ENCODE results near the gene CLPTM1.
"Not testable (repeated sequence)": the region's sequence is repeated elsewhere in the genome, so short reads cannot be mapped to it uniquely, and the experiment has no call there.

Gene CLPTM1, protein sequence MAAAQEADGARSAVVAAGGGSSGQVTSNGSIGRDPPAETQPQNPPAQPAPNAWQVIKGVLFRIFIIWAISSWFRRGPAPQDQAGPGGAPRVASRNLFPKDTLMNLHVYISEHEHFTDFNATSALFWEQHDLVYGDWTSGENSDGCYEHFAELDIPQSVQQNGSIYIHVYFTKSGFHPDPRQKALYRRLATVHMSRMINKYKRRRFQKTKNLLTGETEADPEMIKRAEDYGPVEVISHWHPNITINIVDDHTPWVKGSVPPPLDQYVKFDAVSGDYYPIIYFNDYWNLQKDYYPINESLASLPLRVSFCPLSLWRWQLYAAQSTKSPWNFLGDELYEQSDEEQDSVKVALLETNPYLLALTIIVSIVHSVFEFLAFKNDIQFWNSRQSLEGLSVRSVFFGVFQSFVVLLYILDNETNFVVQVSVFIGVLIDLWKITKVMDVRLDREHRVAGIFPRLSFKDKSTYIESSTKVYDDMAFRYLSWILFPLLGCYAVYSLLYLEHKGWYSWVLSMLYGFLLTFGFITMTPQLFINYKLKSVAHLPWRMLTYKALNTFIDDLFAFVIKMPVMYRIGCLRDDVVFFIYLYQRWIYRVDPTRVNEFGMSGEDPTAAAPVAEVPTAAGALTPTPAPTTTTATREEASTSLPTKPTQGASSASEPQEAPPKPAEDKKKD

DNA sequence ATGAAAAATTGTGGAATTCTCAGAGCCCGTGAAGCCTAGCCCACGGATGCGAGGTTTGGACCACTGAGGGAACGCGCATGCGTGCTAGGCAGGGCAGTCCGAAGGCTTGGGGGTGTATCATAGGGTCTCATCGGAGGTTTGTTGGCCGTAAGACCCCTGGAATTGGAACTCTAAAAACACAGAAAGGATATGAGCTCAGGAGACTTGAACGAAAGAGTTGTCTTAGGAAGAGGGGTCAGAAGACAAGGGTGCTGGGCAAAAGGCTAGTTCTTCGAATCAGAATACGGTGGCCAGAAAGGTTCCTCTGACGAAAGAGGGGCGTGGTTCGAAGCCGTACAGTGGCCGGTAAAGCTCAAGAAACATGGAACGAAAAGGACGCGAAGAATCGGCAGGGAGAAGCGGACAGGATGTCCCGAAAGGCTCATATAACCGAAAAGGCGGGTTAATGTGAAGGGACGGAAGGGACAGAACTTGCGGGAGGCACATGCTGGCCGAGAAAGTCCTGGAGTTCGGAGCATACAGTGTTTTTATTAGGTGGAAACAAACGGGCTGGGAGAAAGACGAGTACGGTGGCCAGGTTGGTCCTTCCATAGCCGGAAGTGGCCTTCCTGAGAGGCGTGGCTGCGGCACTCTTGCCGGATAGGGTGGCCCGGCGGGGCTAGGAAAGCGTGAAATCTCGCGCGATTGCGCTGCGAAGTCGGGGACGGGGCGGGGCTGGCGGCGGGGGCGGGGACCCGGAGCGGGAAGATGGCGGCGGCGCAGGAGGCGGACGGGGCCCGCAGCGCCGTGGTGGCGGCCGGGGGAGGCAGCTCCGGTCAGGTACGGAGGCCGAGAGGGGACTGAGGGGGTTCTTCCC lies at the start of gene CLPTM1:
Gene CLPTM1, plus strand, starts transcription at position 732 of the 856 bp plus-strand sequence. Its CDS starts 16 bp downstream, at position 748.
- peak; percentile 96 for DNase-seq (ENCODE audit: low read depth)

DNA sequence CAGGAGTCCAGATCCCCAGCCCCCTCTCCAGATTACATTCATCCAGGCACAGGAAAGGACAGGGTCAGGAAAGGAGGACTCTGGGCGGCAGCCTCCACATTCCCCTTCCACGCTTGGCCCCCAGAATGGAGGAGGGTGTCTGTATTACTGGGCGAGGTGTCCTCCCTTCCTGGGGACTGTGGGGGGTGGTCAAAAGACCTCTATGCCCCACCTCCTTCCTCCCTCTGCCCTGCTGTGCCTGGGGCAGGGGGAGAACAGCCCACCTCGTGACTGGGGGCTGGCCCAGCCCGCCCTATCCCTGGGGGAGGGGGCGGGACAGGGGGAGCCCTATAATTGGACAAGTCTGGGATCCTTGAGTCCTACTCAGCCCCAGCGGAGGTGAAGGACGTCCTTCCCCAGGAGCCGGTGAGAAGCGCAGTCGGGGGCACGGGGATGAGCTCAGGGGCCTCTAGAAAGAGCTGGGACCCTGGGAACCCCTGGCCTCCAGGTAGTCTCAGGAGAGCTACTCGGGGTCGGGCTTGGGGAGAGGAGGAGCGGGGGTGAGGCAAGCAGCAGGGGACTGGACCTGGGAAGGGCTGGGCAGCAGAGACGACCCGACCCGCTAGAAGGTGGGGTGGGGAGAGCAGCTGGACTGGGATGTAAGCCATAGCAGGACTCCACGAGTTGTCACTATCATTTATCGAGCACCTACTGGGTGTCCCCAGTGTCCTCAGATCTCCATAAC lies 49.6 kb upstream of the CLPTM1 start, which contains the start of gene APOE:
Gene APOE, plus strand, starts transcription at position 360 of the 724 bp plus-strand sequence. CDS start 829 bp downstream, outside the sequence.
- no peak for DNase-seq (ENCODE audit: low read depth)

DNA sequence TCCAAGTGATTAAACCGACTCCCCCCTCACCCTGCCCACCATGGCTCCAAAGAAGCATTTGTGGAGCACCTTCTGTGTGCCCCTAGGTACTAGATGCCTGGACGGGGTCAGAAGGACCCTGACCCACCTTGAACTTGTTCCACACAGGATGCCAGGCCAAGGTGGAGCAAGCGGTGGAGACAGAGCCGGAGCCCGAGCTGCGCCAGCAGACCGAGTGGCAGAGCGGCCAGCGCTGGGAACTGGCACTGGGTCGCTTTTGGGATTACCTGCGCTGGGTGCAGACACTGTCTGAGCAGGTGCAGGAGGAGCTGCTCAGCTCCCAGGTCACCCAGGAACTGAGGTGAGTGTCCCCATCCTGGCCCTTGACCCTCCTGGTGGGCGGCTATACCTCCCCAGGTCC lies 47.6 kb upstream of the CLPTM1 start:
- DNase-seq (ENCODE audit: low read depth): no peak

DNA sequence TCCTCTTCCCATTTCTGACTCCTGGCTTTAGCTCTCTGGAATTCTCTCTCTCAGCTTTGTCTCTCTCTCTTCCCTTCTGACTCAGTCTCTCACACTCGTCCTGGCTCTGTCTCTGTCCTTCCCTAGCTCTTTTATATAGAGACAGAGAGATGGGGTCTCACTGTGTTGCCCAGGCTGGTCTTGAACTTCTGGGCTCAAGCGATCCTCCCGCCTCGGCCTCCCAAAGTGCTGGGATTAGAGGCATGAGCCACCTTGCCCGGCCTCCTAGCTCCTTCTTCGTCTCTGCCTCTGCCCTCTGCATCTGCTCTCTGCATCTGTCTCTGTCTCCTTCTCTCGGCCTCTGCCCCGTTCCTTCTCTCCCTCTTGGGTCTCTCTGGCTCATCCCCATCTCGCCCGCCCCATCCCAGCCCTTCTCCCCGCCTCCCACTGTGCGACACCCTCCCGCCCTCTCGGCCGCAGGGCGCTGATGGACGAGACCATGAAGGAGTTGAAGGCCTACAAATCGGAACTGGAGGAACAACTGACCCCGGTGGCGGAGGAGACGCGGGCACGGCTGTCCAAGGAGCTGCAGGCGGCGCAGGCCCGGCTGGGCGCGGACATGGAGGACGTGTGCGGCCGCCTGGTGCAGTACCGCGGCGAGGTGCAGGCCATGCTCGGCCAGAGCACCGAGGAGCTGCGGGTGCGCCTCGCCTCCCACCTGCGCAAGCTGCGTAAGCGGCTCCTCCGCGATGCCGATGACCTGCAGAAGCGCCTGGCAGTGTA lies 46.9 kb upstream of the CLPTM1 start:
- no peak for DNase-seq (ENCODE audit: low read depth)

DNA sequence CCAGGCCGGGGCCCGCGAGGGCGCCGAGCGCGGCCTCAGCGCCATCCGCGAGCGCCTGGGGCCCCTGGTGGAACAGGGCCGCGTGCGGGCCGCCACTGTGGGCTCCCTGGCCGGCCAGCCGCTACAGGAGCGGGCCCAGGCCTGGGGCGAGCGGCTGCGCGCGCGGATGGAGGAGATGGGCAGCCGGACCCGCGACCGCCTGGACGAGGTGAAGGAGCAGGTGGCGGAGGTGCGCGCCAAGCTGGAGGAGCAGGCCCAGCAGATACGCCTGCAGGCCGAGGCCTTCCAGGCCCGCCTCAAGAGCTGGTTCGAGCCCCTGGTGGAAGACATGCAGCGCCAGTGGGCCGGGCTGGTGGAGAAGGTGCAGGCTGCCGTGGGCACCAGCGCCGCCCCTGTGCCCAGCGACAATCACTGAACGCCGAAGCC lies 46.3 kb upstream of the CLPTM1 start:
- DNase-seq (ENCODE audit: low read depth): no peak

DNA sequence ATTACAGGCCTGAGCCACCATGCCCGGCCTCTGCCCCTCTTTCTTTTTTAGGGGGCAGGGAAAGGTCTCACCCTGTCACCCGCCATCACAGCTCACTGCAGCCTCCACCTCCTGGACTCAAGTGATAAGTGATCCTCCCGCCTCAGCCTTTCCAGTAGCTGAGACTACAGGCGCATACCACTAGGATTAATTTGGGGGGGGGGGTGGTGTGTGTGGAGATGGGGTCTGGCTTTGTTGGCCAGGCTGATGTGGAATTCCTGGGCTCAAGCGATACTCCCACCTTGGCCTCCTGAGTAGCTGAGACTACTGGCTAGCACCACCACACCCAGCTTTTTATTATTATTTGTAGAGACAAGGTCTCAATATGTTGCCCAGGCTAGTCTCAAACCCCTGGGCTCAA lies 45.4 kb upstream of the CLPTM1 start:
- DNase-seq (ENCODE audit: low read depth): no peak

DNA sequence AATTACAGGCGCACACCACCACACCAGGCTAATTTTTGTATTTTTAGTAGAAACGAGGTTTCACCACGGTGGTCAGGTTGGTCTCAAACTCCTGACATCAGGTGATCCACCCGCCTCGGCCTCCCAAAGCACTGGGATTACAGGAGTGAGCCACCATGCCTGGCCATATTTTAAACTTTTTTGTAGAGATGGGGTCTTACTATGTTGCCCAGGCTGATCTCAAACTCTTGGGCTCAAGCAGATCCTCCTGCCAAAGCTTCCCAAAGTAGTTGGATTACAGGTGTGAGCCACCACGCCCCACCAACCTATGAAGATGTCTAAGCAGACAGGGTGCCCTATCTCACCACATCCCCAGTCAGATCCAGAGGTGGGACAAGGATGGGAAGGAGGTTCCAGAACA lies 43.3 kb upstream of the CLPTM1 start:
- not testable (repeated sequence) for DNase-seq (ENCODE audit: low read depth)

DNA sequence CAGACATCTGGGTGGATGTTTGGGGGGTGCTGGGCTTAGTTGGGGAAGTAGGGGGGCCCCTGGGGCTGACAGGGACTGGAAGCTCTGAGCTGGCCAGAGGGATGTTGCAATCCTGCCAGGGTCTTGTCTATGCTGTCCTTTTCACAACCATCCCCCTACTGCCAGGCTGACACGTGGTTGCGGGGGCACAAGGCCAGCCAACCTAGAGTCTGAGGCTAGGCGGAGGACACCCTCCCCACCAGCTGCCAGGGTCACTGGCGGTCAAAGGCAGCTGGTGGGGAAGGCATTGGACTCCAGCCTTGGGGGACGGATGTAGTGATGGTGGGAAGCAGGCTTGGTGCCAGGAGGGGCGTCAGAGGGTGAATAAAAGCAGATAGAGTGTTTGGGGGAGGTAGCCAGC lies 42.3 kb upstream of the CLPTM1 start:
- DNase-seq (ENCODE audit: low read depth): no peak

DNA sequence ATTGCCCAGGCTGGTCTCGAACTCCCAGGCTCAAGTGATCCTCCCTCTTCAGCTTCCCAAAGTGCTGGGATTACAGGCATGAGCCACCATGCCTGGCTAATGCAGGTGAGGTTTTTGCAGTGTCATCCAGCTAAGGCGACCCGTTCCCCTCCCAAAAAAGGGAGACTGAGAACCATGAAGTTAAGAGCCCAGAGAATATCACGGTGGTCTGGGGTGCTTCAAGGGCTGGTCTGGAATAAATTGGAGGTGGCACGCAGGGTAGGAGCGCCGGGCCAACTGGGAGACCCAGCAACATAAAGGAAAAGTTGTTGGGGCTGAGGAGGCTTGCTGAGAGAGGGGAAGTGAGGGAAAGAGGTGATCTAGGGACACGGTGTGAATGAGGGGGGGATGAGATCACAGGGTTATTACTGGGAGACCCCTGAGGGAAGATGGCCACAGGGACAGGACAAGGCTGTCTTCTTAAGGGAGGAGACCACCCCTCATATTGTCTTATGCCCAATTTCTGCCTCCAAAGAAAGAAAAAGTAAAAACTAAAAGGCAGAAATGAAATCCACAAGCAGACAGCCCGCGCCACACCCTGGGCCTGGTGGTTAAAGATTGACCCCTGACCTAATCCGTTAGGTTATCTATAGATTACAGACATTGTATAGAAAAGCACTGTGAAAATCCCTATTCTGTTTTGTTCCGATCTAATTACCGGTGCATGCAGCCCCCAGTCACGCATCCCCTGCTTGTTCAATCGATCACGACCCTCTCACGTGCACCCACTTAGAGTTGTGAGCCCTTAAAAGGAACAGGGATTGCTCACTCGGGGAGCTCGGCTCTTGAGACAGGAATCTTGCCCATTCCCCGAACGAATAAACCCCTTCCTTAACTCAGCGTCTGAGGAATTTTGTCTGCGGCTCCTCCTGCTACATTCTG lies 41.4 kb upstream of the CLPTM1 start:
- not testable (repeated sequence) for DNase-seq (ENCODE audit: low read depth)

DNA sequence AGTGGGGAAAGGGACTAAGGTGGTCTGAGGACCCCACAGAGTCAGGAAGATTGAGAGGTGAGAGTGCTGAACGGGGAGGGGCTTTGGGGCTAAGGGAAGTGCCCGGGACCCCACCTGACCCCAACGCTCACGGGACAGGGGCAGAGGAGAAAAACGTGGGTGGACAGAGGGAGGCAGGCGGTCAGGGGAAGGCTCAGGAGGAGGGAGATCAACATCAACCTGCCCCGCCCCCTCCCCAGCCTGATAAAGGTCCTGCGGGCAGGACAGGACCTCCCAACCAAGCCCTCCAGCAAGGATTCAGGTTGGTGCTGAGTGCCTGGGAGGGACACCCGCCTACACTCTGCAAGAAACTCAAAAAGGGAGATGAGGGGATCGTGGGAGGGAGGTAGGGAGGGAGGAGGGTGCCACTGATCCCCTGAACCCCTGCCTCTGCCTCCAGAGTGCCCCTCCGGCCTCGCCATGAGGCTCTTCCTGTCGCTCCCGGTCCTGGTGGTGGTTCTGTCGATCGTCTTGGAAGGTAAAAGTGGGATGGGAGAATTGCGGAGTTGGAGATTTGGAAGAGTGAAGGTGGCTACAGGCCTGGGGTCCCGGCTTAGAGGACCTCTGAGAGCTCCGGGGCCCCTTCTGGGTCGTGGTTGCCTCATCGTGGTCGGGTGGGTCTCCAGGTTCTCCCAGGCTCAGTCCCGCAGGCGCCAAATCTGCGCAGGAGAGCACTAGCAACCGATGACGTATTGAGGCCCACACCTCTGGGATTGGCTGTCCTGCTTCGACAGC lies 40.6 kb upstream of the CLPTM1 start, which contains the start of gene APOC1:
Gene APOC1, plus strand, starts transcription at position 176 of the 774 bp plus-strand sequence. Its CDS starts 284 bp downstream, at position 460.
- DNase-seq (ENCODE audit: low read depth): peak; percentile 74

DNA sequence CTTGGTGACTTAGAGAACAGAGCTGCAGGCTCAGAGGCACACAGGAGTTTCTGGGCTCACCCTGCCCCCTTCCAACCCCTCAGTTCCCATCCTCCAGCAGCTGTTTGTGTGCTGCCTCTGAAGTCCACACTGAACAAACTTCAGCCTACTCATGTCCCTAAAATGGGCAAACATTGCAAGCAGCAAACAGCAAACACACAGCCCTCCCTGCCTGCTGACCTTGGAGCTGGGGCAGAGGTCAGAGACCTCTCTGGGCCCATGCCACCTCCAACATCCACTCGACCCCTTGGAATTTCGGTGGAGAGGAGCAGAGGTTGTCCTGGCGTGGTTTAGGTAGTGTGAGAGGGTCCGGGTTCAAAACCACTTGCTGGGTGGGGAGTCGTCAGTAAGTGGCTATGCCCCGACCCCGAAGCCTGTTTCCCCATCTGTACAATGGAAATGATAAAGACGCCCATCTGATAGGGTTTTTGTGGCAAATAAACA lies 30.9 kb upstream of the CLPTM1 start:
- DNase-seq (ENCODE audit: low read depth): no peak

DNA sequence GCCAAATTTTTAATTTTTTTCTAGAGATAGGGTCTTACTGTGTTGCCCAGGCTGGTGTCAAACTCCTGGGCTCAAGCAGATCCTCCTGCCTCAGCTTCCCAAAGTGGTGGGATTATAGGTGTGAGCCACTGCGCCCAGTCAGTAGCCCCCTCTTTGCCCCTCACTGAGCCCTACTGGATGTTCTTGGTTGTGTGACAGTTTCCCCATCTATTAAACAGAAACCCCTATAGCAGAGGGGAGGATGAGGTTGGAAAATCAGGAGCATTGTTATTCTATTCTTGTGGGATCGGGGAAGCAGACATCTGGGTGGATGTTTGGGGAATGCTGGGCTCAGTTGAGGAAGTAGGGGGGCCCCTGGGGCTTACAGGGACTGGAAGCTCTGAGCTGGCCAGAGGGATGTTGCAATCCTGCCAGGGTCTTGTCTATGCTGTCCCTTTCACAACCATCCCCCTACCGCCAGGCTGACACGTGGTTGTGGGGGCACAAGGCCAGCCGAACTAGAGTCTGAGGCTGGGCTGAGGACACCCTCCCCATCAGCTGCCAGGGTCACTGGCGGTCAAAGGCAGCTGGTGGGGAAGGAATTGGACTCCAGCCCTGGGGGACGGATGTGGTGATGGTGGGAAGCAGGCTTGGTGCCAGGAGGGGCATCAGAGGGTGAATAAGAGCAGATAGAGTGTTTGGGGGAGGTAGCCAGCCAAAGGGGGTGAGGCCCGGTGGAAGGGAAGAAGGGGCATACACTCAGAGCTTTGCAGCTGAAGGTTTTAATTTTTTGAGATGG lies 29.9 kb upstream of the CLPTM1 start:
- DNase-seq (ENCODE audit: low read depth): peak; percentile 86

DNA sequence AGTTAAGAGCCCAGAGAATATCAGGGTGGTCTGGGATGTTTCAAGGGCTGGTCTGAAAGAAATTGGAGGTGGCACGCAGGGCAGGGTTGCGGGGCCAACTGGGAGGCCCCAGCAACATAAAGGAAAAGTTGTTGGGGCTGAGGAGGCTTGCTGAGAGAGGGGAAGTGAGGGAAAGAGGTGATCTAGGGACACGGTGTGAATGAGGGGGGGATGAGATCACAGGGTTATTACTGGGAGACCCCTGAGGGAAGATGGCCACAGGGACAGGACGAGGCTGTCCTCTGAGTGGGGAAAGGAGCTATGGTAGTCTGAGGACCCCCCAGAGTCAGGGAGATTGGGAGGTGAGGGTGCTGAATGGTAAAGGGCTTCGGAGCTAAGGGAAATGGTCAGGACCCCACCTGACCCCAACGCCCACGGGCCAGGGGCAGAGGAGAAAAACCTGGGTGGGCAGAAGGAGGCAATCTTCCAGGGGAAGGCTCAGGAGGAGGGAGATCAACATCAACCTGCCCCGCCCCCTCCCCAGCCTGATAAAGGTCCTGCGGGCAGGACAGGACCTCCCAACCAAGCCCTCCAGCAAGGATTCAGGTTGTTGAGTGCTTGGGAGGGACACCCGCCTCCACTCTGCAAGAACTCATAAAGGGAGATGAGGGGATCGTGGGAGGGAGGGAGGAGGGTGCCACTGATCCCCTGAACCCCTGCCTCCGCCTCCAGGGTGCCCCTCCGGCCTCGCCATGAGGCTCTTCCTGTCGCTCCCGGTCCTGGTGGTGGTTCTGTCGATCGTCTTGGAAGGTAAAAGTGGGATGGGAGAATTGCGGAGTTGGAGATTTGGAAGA lies 28.7 kb upstream of the CLPTM1 start:
- not testable (repeated sequence) for DNase-seq (ENCODE audit: low read depth)

DNA sequence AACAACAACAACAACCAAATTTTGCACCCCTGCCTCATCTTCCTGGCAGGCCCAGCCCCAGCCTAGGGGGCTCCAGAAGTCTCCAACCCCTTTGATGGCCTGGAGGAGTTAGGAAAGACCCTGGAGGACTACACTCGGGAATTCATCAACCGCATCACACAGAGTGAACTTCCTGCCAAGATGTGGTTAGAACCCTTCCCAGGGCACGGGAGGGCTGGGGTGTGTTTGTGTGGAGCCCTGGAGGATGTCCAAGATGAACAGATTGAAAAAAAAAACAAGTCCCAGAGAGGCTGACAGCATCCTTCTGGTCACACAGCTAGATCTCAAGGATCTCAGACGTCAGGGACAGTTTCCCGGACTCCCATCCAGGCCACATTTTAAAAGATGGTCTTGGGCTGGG lies 27.4 kb upstream of the CLPTM1 start:
- peak; percentile 71 for DNase-seq (ENCODE audit: low read depth)

DNA sequence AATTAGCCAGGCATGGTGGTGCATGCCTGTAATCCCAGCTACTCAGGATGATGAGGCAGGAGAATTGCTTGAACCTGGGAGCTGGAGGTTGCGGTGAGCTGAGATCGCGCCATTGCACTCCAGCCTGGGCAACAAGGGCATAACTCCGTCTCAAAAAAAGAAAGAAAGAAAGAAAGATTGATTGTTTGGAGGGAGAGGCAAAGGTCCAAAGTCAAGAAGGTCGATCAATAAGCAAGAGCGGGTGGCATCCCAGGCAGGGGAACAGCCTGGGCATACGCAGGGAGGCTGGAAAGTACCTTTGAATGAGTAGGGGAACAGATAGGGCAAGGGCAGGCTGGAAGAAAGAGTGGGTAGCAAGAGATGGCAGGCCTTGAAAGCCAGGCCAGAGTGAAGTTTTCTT lies 25.1 kb upstream of the CLPTM1 start:
- DNase-seq (ENCODE audit: low read depth): no peak

DNA sequence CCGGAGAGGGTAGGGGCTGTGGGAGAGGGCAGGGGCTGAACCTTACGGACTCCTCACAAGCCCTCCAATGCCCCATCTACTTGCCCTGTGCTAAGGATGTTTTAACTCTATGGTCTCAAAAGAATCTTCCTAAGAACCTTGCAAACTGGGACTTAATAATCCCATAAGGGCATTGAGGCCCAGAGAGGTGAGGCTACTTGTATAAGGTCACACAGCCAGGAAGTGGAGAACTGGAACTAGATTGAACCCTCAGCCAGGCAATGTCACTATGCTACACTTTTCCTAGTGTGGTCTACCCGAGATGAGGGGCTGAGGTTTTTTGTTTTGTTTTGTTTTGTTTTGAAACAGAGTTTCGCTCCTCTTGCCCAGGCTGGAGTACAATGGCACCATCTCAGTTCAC lies 23.6 kb upstream of the CLPTM1 start:
- no peak for DNase-seq (ENCODE audit: low read depth)

DNA sequence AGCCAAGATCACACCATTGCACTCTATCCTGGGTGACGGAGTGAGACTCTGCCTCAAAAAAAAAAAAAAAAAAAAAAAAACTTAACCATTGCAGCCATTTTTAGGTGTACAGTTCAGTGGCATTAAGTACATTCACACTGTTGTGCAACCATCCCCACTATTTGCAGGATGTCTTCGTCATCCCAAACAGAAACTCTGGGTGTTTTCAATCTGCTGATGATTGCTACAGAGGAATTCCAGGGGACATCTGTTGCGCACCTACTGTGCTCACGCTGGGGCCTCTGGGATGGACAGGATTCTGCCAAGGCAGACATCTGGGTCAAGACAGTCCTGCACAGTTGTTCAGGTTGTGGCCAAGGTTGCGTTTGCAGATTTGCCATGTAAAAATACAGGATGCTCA lies 15.5 kb upstream of the CLPTM1 start:
- peak; percentile 54 for DNase-seq (ENCODE audit: low read depth)

Data from amniotic epithelial cell (primary cell).